Globus pallidus (tissue), 1 donor: ENCODE data around the gene NAV2.
A peak's percentile ranks its signal among the peaks of the same experiment; 100 is the strongest.

Experiments used
- DNase-seq: peaks from one replicate; pipeline ENCODE4 v3.0.0-alpha.2; 2015; ENCODE audit warnings: low spot score

The NAV2 gene

DNA sequence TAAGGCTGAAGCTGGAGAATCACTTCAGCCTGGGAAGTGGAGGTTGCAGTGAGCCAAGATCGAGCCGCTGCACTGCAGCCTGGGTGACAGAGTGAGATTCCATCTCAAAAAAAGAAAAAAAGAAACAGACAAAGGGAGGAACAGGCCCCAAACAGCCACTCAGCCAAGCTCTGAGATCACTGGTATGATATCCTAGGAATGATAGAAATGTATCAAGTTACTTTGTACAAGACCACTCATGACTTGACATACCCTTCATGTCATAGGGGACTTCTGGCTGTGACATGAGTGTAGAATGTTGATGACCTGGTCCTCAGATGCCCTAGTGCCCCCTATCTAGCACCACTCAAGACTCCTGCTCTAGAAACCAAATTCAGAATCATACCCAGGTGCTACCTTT, 216.5 kb downstream of the NAV2 start:
- DNase-seq, result no peak

GRCh38 chr11:19929655-19930054, 217.0 kb downstream of the NAV2 start:
- DNase-seq, result no peak

DNA sequence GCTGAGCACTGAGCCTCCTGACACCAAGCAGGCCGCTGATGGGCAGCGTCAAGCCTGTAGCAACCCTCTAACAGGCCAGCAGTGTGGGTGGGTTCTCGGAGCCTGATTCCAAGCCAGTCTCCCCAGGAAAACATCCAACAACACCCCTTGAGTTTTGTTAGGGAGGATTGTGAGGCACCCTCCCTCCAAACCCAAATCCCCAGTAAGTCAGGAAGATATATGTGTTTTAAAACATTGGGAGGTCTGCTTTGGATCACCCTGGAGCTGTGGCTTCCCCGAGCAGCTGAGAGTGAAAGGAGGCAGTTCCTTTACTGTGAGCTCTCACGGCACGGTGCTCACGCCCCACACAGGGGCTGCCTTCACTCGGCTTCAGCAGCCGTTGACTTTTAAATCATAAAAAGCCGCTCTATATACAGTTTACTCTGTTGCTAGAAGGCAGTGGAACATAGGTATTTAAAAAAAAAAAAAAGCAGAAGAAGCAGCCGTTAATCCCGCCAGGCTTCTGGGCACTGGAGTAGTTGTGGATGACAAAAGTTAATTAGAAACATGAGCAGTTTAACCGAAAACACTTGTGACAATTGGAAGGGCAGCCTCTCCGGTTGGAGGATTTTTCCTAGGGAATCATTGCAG, 218.6 kb downstream of the NAV2 start:
- DNase-seq, result no peak

- DNase-seq, result no peak
These were observed 219.2 kb downstream of the NAV2 start for GRCh38 chr11:19931771-19932369.

DNA sequence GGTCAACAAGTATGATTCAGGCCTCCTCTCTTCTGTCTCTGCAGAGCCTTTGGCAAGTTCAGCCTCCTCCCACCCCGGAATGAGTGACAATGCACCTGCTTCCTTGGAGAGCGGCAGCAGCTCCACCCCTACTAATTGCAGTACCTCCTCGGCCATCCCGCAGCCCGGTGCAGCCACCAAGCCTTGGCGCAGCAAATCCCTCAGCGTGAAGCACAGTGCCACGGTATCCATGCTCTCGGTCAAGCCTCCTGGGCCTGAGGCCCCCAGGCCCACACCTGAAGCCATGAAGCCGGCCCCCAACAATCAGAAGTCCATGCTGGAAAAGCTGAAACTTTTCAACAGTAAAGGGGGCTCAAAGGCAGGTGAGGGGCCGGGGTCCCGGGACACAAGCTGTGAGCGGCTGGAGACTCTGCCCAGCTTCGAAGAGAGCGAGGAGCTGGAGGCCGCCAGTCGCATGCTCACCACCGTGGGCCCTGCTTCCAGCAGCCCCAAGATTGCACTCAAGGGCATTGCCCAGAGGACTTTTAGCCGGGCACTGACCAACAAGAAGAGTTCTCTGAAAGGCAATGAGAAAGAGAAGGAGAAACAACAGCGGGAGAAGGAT, 220.6 kb downstream of the NAV2 start:
- no peak for DNase-seq

GRCh38 chr11:19933801-19934488, 221.3 kb downstream of the NAV2 start:
- no peak for DNase-seq

GRCh38 chr11:19934828-19935259, 222.2 kb downstream of the NAV2 start:
- no peak for DNase-seq

DNA sequence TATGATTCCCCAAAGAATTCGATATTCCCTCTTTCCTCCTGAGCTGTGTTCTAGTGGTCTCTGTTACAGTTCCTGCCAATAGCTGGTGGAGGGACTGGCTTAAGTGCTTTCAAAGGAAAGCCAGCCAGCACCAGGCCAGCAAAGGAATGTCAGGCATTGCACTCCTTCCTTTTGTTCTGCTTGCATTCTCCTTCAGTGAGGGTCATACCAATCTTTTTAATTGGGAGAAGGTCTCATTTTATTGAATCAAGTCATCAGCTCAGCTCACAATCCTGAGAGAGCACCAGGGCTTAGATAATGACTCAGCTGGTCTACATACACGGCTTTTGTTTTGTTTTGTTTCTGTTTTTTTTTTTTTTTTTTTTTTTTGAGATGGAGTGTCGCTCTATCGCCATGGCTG, 222.9 kb downstream of the NAV2 start:
- no peak for DNase-seq

- no peak for DNase-seq
These were observed 223.8 kb downstream of the NAV2 start for GRCh38 chr11:19936461-19936860.

DNA sequence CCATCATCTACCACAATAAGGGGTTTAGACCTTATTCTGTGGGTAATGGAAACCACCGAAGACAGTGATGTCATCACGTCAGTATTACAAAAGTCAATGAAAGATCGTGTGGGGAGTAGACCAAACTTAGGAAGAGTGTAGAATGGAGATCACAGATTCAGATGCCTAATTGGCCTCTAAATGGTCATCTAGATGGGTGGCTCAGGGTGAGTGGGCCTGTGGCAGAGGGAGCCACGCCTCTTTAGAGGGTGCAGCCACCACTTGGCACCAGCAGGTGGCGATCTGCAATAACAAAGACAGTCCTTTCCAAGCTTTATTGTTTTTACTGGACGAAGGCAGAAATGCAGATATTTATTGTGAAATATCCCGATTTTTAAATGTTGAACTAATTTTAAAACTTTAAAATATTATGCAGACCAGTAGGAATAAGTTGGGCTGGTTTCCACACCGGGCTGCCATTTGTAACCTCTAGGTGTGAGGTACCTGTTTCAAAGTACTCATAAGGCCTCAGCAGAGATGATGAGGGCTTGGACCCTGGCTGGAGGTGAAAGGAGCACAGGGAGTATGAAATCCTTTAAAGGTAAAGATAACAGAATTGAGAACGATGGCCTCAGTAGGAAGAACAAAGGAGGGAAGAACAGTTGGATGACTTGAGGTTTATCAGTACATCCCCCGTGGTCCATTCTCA, 225.7 kb downstream of the NAV2 start:
- peak; percentile 38 for DNase-seq

- DNase-seq, result no peak
These were observed 226.2 kb downstream of the NAV2 start for GRCh38 chr11:19938866-19939265.

GRCh38 chr11:19939415-19939929, 226.8 kb downstream of the NAV2 start:
- no peak for DNase-seq

DNA sequence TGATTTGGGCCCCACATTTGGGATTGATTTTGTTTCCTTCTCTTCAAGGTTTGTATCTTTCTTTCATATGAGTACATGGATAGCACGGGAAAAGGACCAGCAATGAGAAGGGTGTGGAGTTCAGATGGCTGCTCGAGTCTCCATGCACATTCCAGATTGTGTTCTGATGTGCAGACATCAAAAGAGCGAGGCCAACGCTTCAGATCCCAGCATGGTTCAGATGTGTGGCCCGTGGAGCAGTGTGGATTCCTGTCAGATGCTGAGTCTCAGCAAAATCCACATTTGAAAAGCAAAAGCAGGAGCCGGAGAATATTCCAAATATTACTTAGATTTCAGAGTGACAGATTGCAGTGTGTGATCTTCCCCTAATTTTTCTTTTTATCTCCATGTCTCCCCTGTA, 228.2 kb downstream of the NAV2 start:
- DNase-seq, result no peak

DNA sequence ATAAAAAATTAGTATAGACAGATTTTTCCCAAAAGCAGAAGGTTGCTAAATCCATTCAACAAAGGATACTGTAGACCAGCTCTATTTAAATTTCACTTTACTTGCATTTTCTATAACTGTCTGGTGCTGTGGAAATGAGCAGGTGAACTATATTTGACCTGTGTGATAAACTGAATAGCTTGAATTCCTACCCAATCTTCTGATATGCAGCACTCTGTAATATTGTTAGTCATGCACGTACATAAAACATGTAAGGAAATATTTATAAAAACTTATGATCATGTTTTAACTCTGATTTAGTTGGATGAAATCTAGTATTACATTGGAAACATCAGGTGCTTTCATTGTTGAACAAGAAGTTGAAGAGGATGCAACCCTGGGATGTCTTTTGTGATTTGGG, 234.0 kb downstream of the NAV2 start:
- DNase-seq, result no peak

DNA sequence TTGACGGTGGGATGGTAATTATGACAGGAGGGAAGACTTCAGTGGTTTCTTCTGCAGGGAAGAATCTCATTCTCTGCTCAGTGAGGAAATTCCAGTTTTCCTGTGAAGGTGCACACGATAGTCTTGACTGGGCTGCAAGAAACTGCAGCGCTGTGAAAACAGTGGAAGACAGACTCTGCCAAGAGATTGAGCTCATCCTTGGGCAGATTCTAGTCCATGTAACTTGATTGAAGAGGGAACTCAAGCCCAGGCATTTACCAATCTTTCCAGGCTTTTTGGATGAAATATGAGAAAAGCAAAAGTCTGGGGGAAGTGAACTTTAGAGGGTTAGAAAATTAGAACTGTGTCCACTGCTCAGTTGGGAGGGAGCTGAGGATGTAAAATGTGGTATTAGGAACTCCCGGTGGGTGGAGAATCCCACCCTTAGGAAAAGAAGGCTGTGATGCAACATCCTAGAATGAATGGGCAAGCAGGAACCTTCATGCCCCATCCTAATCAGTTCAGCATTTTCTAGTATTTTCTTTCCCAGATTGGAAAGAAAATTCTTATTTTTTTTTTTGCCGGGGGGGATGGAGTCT, 235.0 kb downstream of the NAV2 start:
- DNase-seq, result no peak

DNA sequence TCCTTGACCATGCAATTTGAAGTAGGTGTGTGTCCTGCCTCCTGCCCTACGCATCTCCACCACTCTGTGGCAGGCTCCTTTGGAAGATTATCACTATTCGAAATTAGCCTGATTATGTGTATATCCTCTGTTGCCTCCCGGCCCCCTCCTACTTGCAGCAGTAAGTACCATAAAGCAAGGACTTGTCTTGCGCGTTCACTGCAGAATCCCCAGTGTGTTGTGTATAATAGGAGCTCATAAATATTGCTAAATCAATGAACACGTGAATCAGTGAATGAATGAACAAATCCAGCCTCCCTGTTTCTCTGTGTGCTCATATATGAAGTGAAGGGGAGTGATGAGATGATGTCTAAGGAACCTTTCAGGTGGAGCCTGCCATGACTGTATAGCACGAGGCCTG, 237.0 kb downstream of the NAV2 start:
- DNase-seq, result no peak

DNA sequence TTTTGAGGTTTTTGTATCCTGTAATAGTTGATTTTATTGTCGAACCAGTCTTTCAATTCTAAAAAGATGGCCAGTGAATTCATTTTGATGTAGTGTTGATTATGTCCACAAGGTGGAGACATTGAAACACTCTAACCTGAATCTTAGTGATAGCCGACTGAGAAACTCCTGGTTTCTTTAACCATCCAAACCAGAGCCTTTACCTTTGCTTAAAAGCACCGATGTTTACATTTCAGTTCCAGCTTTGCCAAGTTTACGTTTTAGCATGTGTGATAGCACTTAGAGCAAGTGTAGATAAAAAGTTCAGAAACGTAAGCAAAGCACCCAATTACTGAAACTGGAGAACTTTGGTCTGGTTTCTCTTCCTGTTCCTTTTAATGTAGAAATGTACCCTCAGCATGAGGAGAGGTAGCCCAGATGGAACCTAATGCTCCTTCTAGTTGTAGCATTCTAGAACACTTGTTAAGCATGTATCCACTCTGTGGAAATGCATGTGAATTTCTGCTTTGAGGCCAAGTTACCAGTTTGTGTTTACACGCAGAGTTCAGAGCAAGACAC, 239.0 kb downstream of the NAV2 start:
- DNase-seq, result peak; percentile 70

- peak; percentile 34 for DNase-seq
These were observed 239.5 kb downstream of the NAV2 start for GRCh38 chr11:19952116-19952605.

GRCh38 chr11:19952911-19953310, 240.3 kb downstream of the NAV2 start:
- no peak for DNase-seq

DNA sequence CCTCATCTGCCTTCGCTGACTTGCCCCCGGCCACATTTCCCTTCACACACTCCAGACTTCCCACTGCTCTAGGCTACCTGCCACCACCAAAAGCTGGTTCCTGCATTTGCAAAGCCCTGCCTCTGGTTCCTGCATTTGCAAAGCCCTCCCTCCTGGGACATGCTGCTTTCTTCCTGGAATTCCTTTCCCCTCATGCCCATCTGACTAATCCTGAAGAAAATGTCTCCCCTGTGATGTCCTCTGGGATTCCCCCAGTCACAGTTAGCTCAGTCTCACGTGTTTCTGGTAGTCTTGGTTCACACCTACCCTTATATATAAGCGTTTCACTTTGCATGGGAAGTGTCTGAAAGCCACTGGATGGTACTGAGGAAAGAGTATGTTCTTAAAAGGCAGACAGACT, 240.7 kb downstream of the NAV2 start:
- DNase-seq, result no peak

GRCh38 chr11:19953909-19954308, 241.3 kb downstream of the NAV2 start:
- peak; percentile 81 for DNase-seq
